Omental fat pad (tissue), 4 donors: Measurements from ENCODE around the gene SLCO3A1. TPM values are rescaled to one million over a fixed set of nuclear protein-coding genes. Genes with fewer than 3 reads are reported as not detected.

ENCODE experiments used
- ATAC-seq: fragments of 150-250 bp; one replicate; pipeline ENCODE4 v1.9.1; 2016; ENCODE audit warnings: mild to moderate bottlenecking, moderate library complexity; ENCODE audit not compliant: low FRiP score
- DNase-seq: peaks from one replicate; pipeline ENCODE4 v3.0.0-alpha.2; 2019; ENCODE audit warnings: low spot score
- CTCF ChIP-seq, 3 donors: fragments of 450-650 bp; IDR thresholded peaks; one replicate each; pipeline ENCODE4 v1.5.1; 2016 to 2017; ENCODE audit warnings: antibody characterized with exemption in 3 of 3, mild to moderate bottlenecking in 3 of 3, moderate library complexity in 2 of 3
- total RNA-seq, 4 donors: library from RNA; depleted of rRNA; stranded (reverse); fragments of >200 nt; gene quantifications; one replicate each; pipeline ENCODE4 v1.1.0, GENCODE V29; 2016

Gene SLCO3A1
- total RNA-seq, 4 donors from 2014 or later = 12.3 to 21.8 (median 14.8) TPM

DNA sequence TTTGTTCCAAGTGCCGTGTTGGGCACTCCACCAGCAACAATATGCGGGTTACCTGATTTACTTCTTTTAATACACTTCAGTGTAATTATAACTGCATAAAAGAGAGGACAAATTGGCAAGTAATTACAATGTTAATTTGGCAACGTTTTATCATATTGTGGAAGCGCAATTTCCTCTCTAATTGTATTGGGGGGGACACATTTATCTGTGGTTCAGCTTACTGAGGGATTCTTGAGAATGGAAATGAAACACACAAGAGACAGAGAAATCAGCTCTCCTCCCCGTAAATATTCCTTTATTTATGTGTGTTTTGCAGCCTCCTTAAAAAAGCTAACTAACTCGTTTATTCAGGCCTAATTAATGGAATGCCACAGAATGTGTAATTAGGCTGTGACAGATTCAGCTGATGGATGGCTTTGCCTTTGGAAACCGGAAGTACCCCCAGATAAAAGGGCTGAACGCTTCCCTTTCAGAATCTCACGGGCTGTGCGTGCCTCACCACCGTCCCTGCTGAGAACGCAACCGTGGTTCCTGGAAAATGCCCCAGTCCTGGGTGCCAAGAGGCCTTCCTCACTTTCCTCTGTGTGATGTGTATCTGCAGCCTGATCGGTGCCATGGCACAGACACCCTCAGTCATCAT lies 293.1 kb downstream of the SLCO3A1 start:
- no peak for TF ChIP-seq CTCF (IDR thresholded peaks at IDR 0.05)
- DNase-seq (no peak), ATAC-seq (no peak)

- TF ChIP-seq CTCF (IDR thresholded peaks at IDR 0.05) = no peak
- ATAC-seq (no peak), DNase-seq (no peak)
Observed at GRCh38 chr15:92149029-92149428, 295.5 kb downstream of the SLCO3A1 start.

DNA sequence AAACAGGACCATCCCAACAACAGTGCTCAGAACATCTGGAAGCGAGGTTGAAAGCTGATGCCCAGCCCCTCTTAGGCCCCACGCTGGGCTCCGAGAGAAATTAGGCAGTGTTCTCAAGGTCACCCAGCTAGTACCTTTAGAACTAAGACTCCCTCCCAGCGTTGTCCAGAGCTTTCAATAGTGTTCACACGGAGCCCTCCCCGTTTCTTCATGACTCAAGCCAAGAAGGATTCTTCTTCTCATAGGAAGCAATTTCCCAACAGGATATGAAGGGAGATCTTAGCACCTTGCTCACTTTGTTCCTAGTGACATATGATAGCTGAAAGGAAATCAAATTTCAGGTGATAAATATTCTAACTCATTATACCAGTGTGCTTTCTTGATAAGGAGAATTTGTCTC lies 296.0 kb downstream of the SLCO3A1 start:
- TF ChIP-seq CTCF (IDR thresholded peaks at IDR 0.05) = no peak

GRCh38 chr15:92151168-92151567 lies 297.7 kb downstream of the SLCO3A1 start:
- no peak for DNase-seq
- TF ChIP-seq CTCF (IDR thresholded peaks at IDR 0.05) = no peak
- ATAC-seq = no peak

More for the DNA sequence above, 296.0 kb downstream of the SLCO3A1 start:
- DNase-seq (no peak), ATAC-seq (no peak)

DNA sequence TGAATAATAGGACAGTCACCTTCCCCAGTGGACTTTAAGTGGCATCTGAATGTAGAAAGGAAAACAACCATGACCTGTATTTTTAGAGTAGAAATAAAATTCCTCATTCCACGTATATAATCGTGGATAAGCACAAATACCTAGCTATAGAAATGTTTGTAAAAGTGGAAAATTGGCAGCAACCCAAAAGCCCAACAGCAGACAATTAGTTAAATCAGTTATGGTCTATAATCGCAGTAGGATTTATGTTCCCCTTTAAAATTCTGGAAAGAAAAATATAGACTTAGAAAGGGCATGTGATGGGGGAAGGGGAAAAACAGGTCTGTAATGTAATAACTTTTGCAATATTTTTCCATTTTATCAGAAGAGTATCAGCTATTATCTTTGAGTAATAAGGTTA lies 298.2 kb downstream of the SLCO3A1 start:
- TF ChIP-seq CTCF (IDR thresholded peaks at IDR 0.05) = no peak
- DNase-seq = no peak
- ATAC-seq = no peak

GRCh38 chr15:92152983-92153382 lies 299.5 kb downstream of the SLCO3A1 start:
- TF ChIP-seq CTCF (IDR thresholded peaks at IDR 0.05) = no peak
- DNase-seq (no peak), ATAC-seq (no peak)

GRCh38 chr15:92153620-92154019 lies 300.1 kb downstream of the SLCO3A1 start:
- DNase-seq (no peak), ATAC-seq (no peak)
- no peak for TF ChIP-seq CTCF (IDR thresholded peaks at IDR 0.05)
